IMR-90 (cell line): ENCODE data around the gene SRGAP2C. TPM values are rescaled to one million over a fixed set of nuclear protein-coding genes. Genes with fewer than 3 reads are reported as not detected.
"Not testable (repeated sequence)": the region's sequence is repeated elsewhere in the genome, so short reads cannot be mapped to it uniquely, and the experiment has no call there.

ENCODE experiments used
- ATAC-seq: fragments of 200-7000 bp; cut with Tn5 transposase; 2 replicates; pipeline ENCODE4 v1.9.1; 2020; ENCODE audit warnings: low read depth, mild to moderate bottlenecking, moderate library complexity
- BruUV-seq: library from RNA; stranded (reverse); fragments of 400-500 nt; replicated peaks from 2 replicates; lab custom pipeline; 2021; lab: Mats Ljungman, UMichigan
- CTCF ChIA-PET: fragments of 300-600 bp; formaldehyde crosslinking; extraction: SDS; loops from one replicate; lab custom pipeline; 2021; ENCODE audit warnings: antibody characterized with exemption; lab: Yijun Ruan, JAX
- POLR2A ChIA-PET: fragments of 300-600 bp; sonication (Branson Sonifier 250); formaldehyde crosslinking; loops from one replicate; lab custom pipeline; 2022; ENCODE audit warnings: antibody characterized with exemption; ENCODE audit not compliant: unreplicated experiment; lab: Charles Lee
- DNase-seq: peaks from one replicate; pipeline ENCODE4 v3.0.0; 2013
- H2AFZ ChIP-seq: replicated peaks from 2 replicates; pipeline ENCODE3; 2013; ENCODE audit warnings: low read length, mild to moderate bottlenecking; ENCODE audit not compliant: poor library complexity
- H2AK5ac ChIP-seq: 2 replicates; pipeline ENCODE4 v1.6.1; 2013; ENCODE audit warnings: low read depth, low read length, inconsistent platforms
- H2AK9ac ChIP-seq: replicated peaks from 2 replicates; pipeline ENCODE3; 2013; ENCODE audit warnings: mild to moderate bottlenecking, low read depth, low read length, moderate library complexity; ENCODE audit not compliant: poor library complexity
- H2BK120ac ChIP-seq: 2 replicates; pipeline ENCODE4 v1.6.1; 2013; ENCODE audit warnings: low read depth, low read length, inconsistent platforms
- H2BK15ac ChIP-seq: 3 replicates; pipeline ENCODE4 v1.6.1; 2013; ENCODE audit warnings: low read depth, low read length, inconsistent platforms
- H2BK20ac ChIP-seq: 2 replicates; pipeline ENCODE4 v1.6.1; 2013; ENCODE audit warnings: low read depth, mild to moderate bottlenecking, inconsistent platforms, low read length, moderate library complexity
- H2BK5ac ChIP-seq: 2 replicates; pipeline ENCODE4 v1.6.1; 2013; ENCODE audit warnings: mild to moderate bottlenecking, low read depth, low read length, inconsistent platforms; ENCODE audit not compliant: poor library complexity, severe bottlenecking
- H3K14ac ChIP-seq: replicated peaks from 2 replicates; pipeline ENCODE4 v1.6.1; 2013; ENCODE audit warnings: low read depth, low read length, inconsistent platforms
- H3K18ac ChIP-seq: 2 replicates; pipeline ENCODE4 v1.6.1; 2013; ENCODE audit warnings: low read depth, low read length, control low read depth
- H3K23ac ChIP-seq: 2 replicates; pipeline ENCODE4 v1.6.1; 2013; ENCODE audit warnings: low read depth, low read length, inconsistent platforms
- H3K27ac ChIP-seq: 2 replicates; pipeline ENCODE4 v1.5.1; 2013; ENCODE audit warnings: mild to moderate bottlenecking, control low read depth, low read length; ENCODE audit not compliant: insufficient read depth
- H3K27me3 ChIP-seq: 2 replicates; pipeline ENCODE4 v1.6.1; 2013; ENCODE audit warnings: low read length; ENCODE audit not compliant: control insufficient read depth, insufficient read depth
- H3K36me3 ChIP-seq: 2 replicates; pipeline ENCODE4 v1.6.1; 2013; ENCODE audit warnings: low read length, mixed read lengths; ENCODE audit not compliant: control insufficient read depth, insufficient read depth
- H3K4ac ChIP-seq: 2 replicates; pipeline ENCODE4 v1.6.1; 2013; ENCODE audit warnings: low read depth, low read length, inconsistent platforms
- H3K4me1 ChIP-seq: 2 replicates; pipeline ENCODE4 v1.6.1; 2013; ENCODE audit warnings: low read length, mixed read lengths; ENCODE audit not compliant: control insufficient read depth, insufficient read depth
- H3K4me2 ChIP-seq: 2 replicates; pipeline ENCODE4 v1.6.1; 2013; ENCODE audit warnings: low read depth, mild to moderate bottlenecking, control low read depth, low read length, moderate library complexity
- H3K4me3 ChIP-seq: 2 replicates; pipeline ENCODE4 v1.5.1; 2013; ENCODE audit warnings: low read depth, mild to moderate bottlenecking, control low read depth, low read length, moderate library complexity; ENCODE audit not compliant: insufficient read depth
- H3K56ac ChIP-seq: 2 replicates; pipeline ENCODE4 v1.6.1; 2013; ENCODE audit warnings: low read length, inconsistent platforms; ENCODE audit not compliant: insufficient read depth; ENCODE audit errors: extremely low read depth
- H3K79me1 ChIP-seq, 2 experiments: 2 replicates each; pipeline ENCODE4 v1.6.1; 2013; ENCODE audit warnings: low read length in 2 of 2, inconsistent platforms in 1 of 2, low read depth in 1 of 2
- H3K9ac ChIP-seq: 2 replicates; pipeline ENCODE4 v1.6.1; 2013; ENCODE audit warnings: low read depth, low read length, control low read depth
- H3K9me1 ChIP-seq: 2 replicates; pipeline ENCODE4 v1.6.1; 2013; ENCODE audit warnings: low read length, inconsistent platforms; ENCODE audit not compliant: insufficient read depth
- H3K9me3 ChIP-seq: 2 replicates; pipeline ENCODE4 v1.6.1; 2013; ENCODE audit warnings: low read length; ENCODE audit not compliant: control insufficient read depth, insufficient read depth
- H4K20me1 ChIP-seq: 2 replicates; pipeline ENCODE4 v1.6.1; 2013; ENCODE audit warnings: low read length, inconsistent platforms; ENCODE audit not compliant: insufficient read depth
- H4K5ac ChIP-seq: 2 replicates; pipeline ENCODE4 v1.6.1; 2013; ENCODE audit warnings: mild to moderate bottlenecking, low read depth, low read length, control low read depth
- H4K8ac ChIP-seq, 2 experiments: 2 replicates each; pipeline ENCODE4 v1.6.1; 2013; ENCODE audit warnings: low read depth in 2 of 2, low read length in 2 of 2, control low read depth in 1 of 2, inconsistent platforms in 1 of 2
- H4K91ac ChIP-seq: 2 replicates; pipeline ENCODE4 v1.6.1; 2013; ENCODE audit warnings: low read depth, low read length, inconsistent platforms; ENCODE audit not compliant: insufficient read depth
- WGBS, 2 experiments: methylation state at CpG; one replicate each; pipeline versions ENCODE4 v1.1.5 to v1.1.7; 2013; ENCODE audit warnings: missing lambda C conversion rate in 2 of 2; ENCODE audit not compliant: insufficient read length in 1 of 2; ENCODE audit errors: extremely low coverage in 2 of 2; 5-methylcytosine and 5-hydroxymethylcytosine counted together
- dilution Hi-C: fragments of 300-500 bp; cut with HindIII; formaldehyde crosslinking; loops from one replicate; pipeline ENCODE4 v1.14.3; 2018; ENCODE audit warnings: low sequenced_read_pairs; ENCODE audit not compliant: unreplicated experiment
- in situ Hi-C: fragments of 300-500 bp; cut with MboI; formaldehyde crosslinking; loops from 3 replicates; pipeline ENCODE4 v1.14.3; 2019; ENCODE audit warnings: low sequenced_read_pairs, inconsistent platforms, mixed read lengths
- intact Hi-C: fragments of 100-400 bp; cut with micrococcal nuclease; formaldehyde crosslinking; loops from 2 replicates; pipeline ENCODE4 v1.10.0; 2022
- polyA plus RNA-seq, 3 experiments: library from polyadenylated mRNA; depleted of rRNA; stranded (reverse); fragments of >200 nt; gene quantifications; 2 replicates each; pipeline ENCODE4 v1.2.3, GENCODE V29; 2012; ENCODE audit warnings: low replicate concordance in 1 of 3
- total RNA-seq: library from RNA; depleted of rRNA; stranded (reverse); fragments of >200 nt; gene quantifications from 2 replicates; pipeline ENCODE4 v1.2.3, GENCODE V29; 2012

The SRGAP2C gene
- total and polyA plus RNA-seq, 2 of the 4 experiments (the other 2 are of a cell fraction), result 5.6 to 12.7 TPM

GRCh38 chr1:121267072-121267471 is 82.3 kb downstream of the SRGAP2C start:
- H2BK20ac ChIP-seq, H3K4me3 ChIP-seq, H4K91ac ChIP-seq, H2BK120ac ChIP-seq, CTCF ChIA-PET, in situ Hi-C loops, H3K9me1 ChIP-seq, H3K36me3 ChIP-seq, H4K8ac ChIP-seq, dilution Hi-C loops, H4K5ac ChIP-seq, BruUV-seq, DNase-seq, H3K9ac ChIP-seq, H3K4ac ChIP-seq, H3K18ac ChIP-seq, H2BK15ac ChIP-seq, H4K20me1 ChIP-seq, H3K23ac ChIP-seq, H3K4me1 ChIP-seq, H2AFZ ChIP-seq, ATAC-seq, intact Hi-C loops, H3K9me3 ChIP-seq, H3K4me2 ChIP-seq, H3K14ac ChIP-seq, H2AK9ac ChIP-seq, POLR2A ChIA-PET, H3K27me3 ChIP-seq, H2AK5ac ChIP-seq, H3K27ac ChIP-seq, H3K56ac ChIP-seq, H3K79me1 ChIP-seq, H2BK5ac ChIP-seq: not testable (repeated sequence)
- WGBS, 2 experiments, result no CpG with 5 or more reads among the region's 4 CpGs

GRCh38 chr1:121269309-121269708 is 84.5 kb downstream of the SRGAP2C start:
- ATAC-seq, POLR2A ChIA-PET, H2AK9ac ChIP-seq, in situ Hi-C loops, H3K4me1 ChIP-seq, H4K91ac ChIP-seq, H4K8ac ChIP-seq, H2BK15ac ChIP-seq, H3K4ac ChIP-seq, H3K9me3 ChIP-seq, H2BK5ac ChIP-seq, H3K23ac ChIP-seq, H3K4me3 ChIP-seq, H2AK5ac ChIP-seq, H2BK120ac ChIP-seq, H3K14ac ChIP-seq, H3K18ac ChIP-seq, H3K4me2 ChIP-seq, H3K79me1 ChIP-seq, H4K5ac ChIP-seq, H3K36me3 ChIP-seq, H3K9me1 ChIP-seq, DNase-seq, intact Hi-C loops, H3K27ac ChIP-seq, H3K9ac ChIP-seq, H2BK20ac ChIP-seq, BruUV-seq, H3K27me3 ChIP-seq, H2AFZ ChIP-seq, H4K20me1 ChIP-seq, H3K56ac ChIP-seq, CTCF ChIA-PET, dilution Hi-C loops: not testable (repeated sequence)
- WGBS, 2 experiments, result no CpG with 5 or more reads among the region's 1 CpG
